ENCODE measurements around the gene PAFAH1B1.
"Not testable (repeated sequence)": the region's sequence is repeated elsewhere in the genome, so short reads cannot be mapped to it uniquely, and the experiment has no call there.

PAFAH1B1 gene

GRCh38 chr17:2593821-2594721 lies 617 bp downstream of the PAFAH1B1 start:
- DNase-seq (ENCODE audit: extremely low read depth in 1 of 2, low read depth in 1 of 2) = peak; percentile 46 to 73

GRCh38 chr17:2594722-2595599 lies 1.5 kb downstream of the PAFAH1B1 start:
- DNase-seq (ENCODE audit: extremely low read depth in 1 of 2, low read depth in 1 of 2) = no peak

GRCh38 chr17:2595716-2596115 lies 2.3 kb downstream of the PAFAH1B1 start:
- DNase-seq (ENCODE audit: extremely low read depth in 1 of 2, low read depth in 1 of 2) = no peak

- DNase-seq (ENCODE audit: extremely low read depth in 1 of 2, low read depth in 1 of 2) = no peak
Measured at GRCh38 chr17:2598166-2598565, 4.7 kb downstream of the PAFAH1B1 start.

- no peak for DNase-seq (ENCODE audit: extremely low read depth in 1 of 2, low read depth in 1 of 2)
Measured at GRCh38 chr17:2602597-2603017, 9.2 kb downstream of the PAFAH1B1 start.

- no peak for DNase-seq (ENCODE audit: extremely low read depth in 1 of 2, low read depth in 1 of 2)
Measured at GRCh38 chr17:2608350-2608913, 15.0 kb downstream of the PAFAH1B1 start.

GRCh38 chr17:2609091-2609490 lies 15.6 kb downstream of the PAFAH1B1 start:
- DNase-seq (ENCODE audit: extremely low read depth in 1 of 2, low read depth in 1 of 2) = no peak

GRCh38 chr17:2610195-2611175 lies 17.0 kb downstream of the PAFAH1B1 start:
- no peak for DNase-seq (ENCODE audit: extremely low read depth in 1 of 2, low read depth in 1 of 2)

- no peak for DNase-seq (ENCODE audit: extremely low read depth in 1 of 2, low read depth in 1 of 2)
Measured at GRCh38 chr17:2611627-2612026, 18.2 kb downstream of the PAFAH1B1 start.

- DNase-seq (ENCODE audit: extremely low read depth in 1 of 2, low read depth in 1 of 2) = no peak
Measured at GRCh38 chr17:2612630-2613029, 19.2 kb downstream of the PAFAH1B1 start.

GRCh38 chr17:2613089-2613808 lies 19.8 kb downstream of the PAFAH1B1 start:
- no peak for DNase-seq (ENCODE audit: extremely low read depth in 1 of 2, low read depth in 1 of 2)

- no peak for DNase-seq (ENCODE audit: extremely low read depth in 1 of 2, low read depth in 1 of 2)
Measured at GRCh38 chr17:2615882-2616281, 22.4 kb downstream of the PAFAH1B1 start.

- no peak for DNase-seq (ENCODE audit: extremely low read depth in 1 of 2, low read depth in 1 of 2)
Measured at GRCh38 chr17:2621241-2621640, 27.8 kb downstream of the PAFAH1B1 start.

- not testable (repeated sequence) for DNase-seq (ENCODE audit: extremely low read depth in 1 of 2, low read depth in 1 of 2)
Measured at GRCh38 chr17:2621951-2622405, 28.5 kb downstream of the PAFAH1B1 start.

GRCh38 chr17:2622721-2623301 lies 29.4 kb downstream of the PAFAH1B1 start:
- DNase-seq (ENCODE audit: extremely low read depth in 1 of 2, low read depth in 1 of 2) = not testable (repeated sequence)

GRCh38 chr17:2624292-2624731 lies 30.9 kb downstream of the PAFAH1B1 start:
- no peak for DNase-seq (ENCODE audit: extremely low read depth in 1 of 2, low read depth in 1 of 2)

GRCh38 chr17:2626626-2627219 lies 33.3 kb downstream of the PAFAH1B1 start:
- DNase-seq (ENCODE audit: extremely low read depth in 1 of 2, low read depth in 1 of 2) = not testable (repeated sequence)

GRCh38 chr17:2628922-2629321 lies 35.5 kb downstream of the PAFAH1B1 start:
- not testable (repeated sequence) for DNase-seq (ENCODE audit: extremely low read depth in 1 of 2, low read depth in 1 of 2)

Data from activated CD8-positive, alpha-beta memory T cell treated with anti-CD3 and anti-CD28 coated beads for 1 hour (primary cell).